Stimulated activated memory B cell treated with anti-CD40 and anti-IgM and Interleukin-4, amounts not matched to agents 10 μg/mL and 1 μg/mL and 100 μg/mL, for 72 hours (primary cell): ENCODE measurements around the gene DSE.

Experiments
- ATAC-seq: fragments of 150-1000 bp; cut with Tn5 transposase; 2 replicates; pipeline ENCODE4 v1.10.0; 2021
- H3K27ac Mint-ChIP-seq: one replicate; pipeline ENCODE4 v1.8.0; 2022; ENCODE audit warnings: mild to moderate bottlenecking, mixed read lengths
- H3K27me3 Mint-ChIP-seq: one replicate; pipeline ENCODE4 v1.8.0; 2022; ENCODE audit warnings: mixed read lengths
- H3K36me3 Mint-ChIP-seq: one replicate; pipeline ENCODE4 v1.8.0; 2022; ENCODE audit warnings: mixed read lengths
- H3K4me1 Mint-ChIP-seq: one replicate; pipeline ENCODE4 v1.8.0; 2022; ENCODE audit warnings: mixed read lengths
- H3K4me3 Mint-ChIP-seq: one replicate; pipeline ENCODE4 v1.8.0; 2022; ENCODE audit warnings: mild to moderate bottlenecking, moderate library complexity, mixed read lengths
- H3K9me3 Mint-ChIP-seq: one replicate; pipeline ENCODE4 v1.8.0; 2022; ENCODE audit warnings: mixed read lengths

Gene DSE

DNA sequence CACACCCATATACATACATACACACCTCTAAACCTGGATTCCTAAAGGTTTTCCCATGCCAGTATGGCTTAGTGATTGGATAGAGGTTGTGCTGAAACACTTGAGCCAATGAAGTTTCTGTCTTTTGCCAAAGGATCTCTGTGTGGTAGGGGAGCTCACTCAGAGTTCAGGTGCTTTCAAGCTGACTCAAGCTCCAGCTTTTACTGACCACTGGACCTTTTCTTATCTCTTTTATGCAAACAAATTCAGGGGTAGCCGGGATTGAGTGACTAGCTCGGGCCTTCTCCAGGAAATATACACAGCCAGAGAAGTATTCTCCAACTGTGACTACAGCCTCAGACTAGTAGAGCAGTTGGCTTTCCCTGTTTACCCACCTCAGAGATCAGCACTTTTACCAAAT is 21.5 kb upstream of the DSE start:
- H3K36me3 Mint-ChIP-seq, result no peaks in the 10 kb centered on the region
- H3K9me3 Mint-ChIP-seq, result no peaks in the 10 kb centered on the region
- no peak overlapping the region for H3K27ac Mint-ChIP-seq
- peaks cover 10% of the 10 kb centered on the region for H3K4me1 Mint-ChIP-seq
- H3K4me3 Mint-ChIP-seq, result no peak overlapping the region
- no peaks in the 10 kb centered on the region for H3K27me3 Mint-ChIP-seq
- no peak for ATAC-seq

- Mint-ChIP-seq H3K9me3 (no peaks in the 10 kb centered on the region), H3K4me3 (no peak overlapping the region), H3K4me1 (peaks cover 10% of the 10 kb centered on the region), H3K36me3 (no peaks in the 10 kb centered on the region), H3K27me3 (no peaks in the 10 kb centered on the region), H3K27ac (no peak overlapping the region)
- ATAC-seq, result no peak
Observed at GRCh38 chr6:116351101-116351500, 19.6 kb upstream of the DSE start.

DNA sequence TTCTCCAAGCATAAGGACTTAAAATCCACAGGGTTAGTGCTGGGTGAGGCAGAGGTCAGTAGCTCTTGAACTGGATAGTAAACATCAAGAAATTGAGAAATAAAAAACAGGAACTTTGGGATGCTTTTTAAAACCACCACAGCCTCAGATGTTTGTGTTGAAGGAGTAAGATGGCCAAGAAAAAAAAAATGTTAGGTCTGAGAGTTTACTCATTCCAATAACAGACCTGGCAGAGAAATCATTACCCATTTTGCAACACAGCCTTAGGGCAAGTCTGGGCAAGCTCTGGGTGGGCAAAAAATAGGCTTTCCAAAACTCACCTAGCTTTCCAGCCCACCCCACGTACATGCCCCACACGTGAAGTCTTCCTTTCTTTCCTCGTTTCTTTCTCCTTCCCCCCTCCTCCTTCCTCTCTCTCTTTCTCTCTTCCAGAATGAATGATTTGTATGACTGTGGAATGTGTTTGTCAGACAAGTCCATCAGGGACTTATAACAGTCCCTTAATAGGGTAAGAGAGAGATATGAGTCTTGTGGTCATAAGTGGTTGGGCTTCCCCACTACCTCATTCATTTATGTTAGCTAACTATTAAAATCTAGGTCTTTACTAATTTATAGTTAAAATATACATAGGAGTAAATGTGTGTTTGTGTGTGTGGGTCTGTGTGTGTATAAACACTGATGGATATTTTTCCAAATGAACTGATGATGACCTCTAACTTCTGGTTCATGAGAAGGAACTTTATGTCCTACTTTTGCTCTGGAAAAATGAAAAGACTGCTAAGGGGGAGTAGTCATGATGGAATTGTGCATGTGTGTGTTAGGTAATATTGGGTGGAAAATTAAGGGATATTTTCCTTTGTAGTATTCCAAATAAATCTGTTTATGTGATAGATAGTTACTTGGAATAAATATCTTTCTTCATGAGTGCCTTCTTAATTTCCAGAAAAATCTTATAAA is 18.0 kb upstream of the DSE start:
- ATAC-seq, result no peak
- Mint-ChIP-seq H3K9me3 (no peaks in the 10 kb centered on the region), H3K4me3 (no peak overlapping the region), H3K4me1 (peaks cover 10% of the 10 kb centered on the region), H3K36me3 (no peaks in the 10 kb centered on the region), H3K27me3 (no peaks in the 10 kb centered on the region), H3K27ac (peak overlapping the region; percentile 4)

GRCh38 chr6:116354236-116354635 is 16.5 kb upstream of the DSE start:
- H3K9me3 Mint-ChIP-seq, result no peaks in the 10 kb centered on the region
- H3K27ac Mint-ChIP-seq, result no peak overlapping the region
- H3K4me3 Mint-ChIP-seq, result no peak overlapping the region
- no peak for ATAC-seq
- no peaks in the 10 kb centered on the region for H3K36me3 Mint-ChIP-seq
- no peaks in the 10 kb centered on the region for H3K27me3 Mint-ChIP-seq
- peaks cover 10% of the 10 kb centered on the region for H3K4me1 Mint-ChIP-seq

- no peak for ATAC-seq
- Mint-ChIP-seq H3K27ac (no peak overlapping the region), H3K36me3 (no peaks in the 10 kb centered on the region), H3K4me1 (peaks cover 10% of the 10 kb centered on the region), H3K4me3 (no peak overlapping the region), H3K9me3 (no peaks in the 10 kb centered on the region), H3K27me3 (no peaks in the 10 kb centered on the region)
Observed at GRCh38 chr6:116355796-116356195, 15.0 kb upstream of the DSE start.

- Mint-ChIP-seq H3K4me1 (peaks cover 7% of the 10 kb centered on the region), H3K36me3 (no peaks in the 10 kb centered on the region), H3K27ac (no peak overlapping the region), H3K9me3 (no peaks in the 10 kb centered on the region), H3K4me3 (no peak overlapping the region), H3K27me3 (no peaks in the 10 kb centered on the region)
- ATAC-seq, result no peak
Observed at GRCh38 chr6:116359131-116359530, 11.6 kb upstream of the DSE start.

- no peak overlapping the region for H3K27ac Mint-ChIP-seq
- H3K9me3 Mint-ChIP-seq, result no peaks in the 10 kb centered on the region
- H3K36me3 Mint-ChIP-seq, result no peaks in the 10 kb centered on the region
- ATAC-seq, result no peak
- peaks cover 7% of the 10 kb centered on the region for H3K4me1 Mint-ChIP-seq
- H3K27me3 Mint-ChIP-seq, result no peaks in the 10 kb centered on the region
- no peak overlapping the region for H3K4me3 Mint-ChIP-seq
Observed at GRCh38 chr6:116359835-116360234, 10.9 kb upstream of the DSE start.

DNA sequence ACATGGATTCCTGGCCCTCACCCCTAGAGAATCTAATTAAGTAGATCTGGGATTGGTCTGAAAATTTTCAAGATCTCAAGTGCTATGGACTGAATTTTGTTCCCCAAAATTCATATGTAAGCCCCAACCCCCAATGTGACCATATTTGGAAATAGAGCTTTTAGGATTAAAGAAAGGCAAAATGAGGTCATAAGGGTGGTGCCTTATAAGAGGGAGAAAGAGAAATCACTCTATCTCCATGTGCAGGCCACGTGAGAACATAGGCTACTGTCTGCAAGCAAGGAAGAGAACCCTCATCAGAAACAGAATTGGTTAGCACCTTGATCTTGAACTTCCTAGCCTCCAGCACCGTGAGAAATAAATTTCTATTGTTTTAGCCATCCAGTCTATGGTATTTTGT is 8.5 kb upstream of the DSE start:
- H3K36me3 Mint-ChIP-seq, result no peaks in the 10 kb centered on the region
- ATAC-seq, result no peak
- peaks cover 7% of the 10 kb centered on the region for H3K4me1 Mint-ChIP-seq
- no peaks in the 10 kb centered on the region for H3K9me3 Mint-ChIP-seq
- no peaks in the 10 kb centered on the region for H3K27me3 Mint-ChIP-seq
- H3K4me3 Mint-ChIP-seq, result no peak overlapping the region
- H3K27ac Mint-ChIP-seq, result no peak overlapping the region

DNA sequence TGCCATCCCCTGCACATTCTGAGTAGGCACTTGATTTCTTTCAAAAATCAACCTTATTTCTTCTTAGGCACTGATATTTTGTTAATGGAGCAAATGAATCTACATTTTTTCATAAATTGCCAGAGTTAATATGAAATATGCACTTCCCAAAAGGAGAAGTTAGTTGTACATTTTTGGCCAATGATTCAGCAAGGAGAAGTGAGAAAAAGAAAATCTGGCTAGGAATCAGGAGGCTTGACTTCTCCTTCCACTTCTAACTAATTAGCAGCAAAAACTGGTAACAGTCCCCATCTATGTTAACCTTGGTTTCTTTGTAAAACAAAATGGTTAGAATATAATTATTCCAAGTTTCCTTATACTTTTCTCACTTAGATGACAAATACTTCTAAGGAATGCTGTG is 7.0 kb upstream of the DSE start:
- no peak overlapping the region for H3K4me3 Mint-ChIP-seq
- H3K4me1 Mint-ChIP-seq, result peaks cover 7% of the 10 kb centered on the region
- no peaks in the 10 kb centered on the region for H3K36me3 Mint-ChIP-seq
- no peak overlapping the region for H3K27ac Mint-ChIP-seq
- no peaks in the 10 kb centered on the region for H3K27me3 Mint-ChIP-seq
- no peak for ATAC-seq
- H3K9me3 Mint-ChIP-seq, result no peaks in the 10 kb centered on the region

- no peaks in the 10 kb centered on the region for H3K36me3 Mint-ChIP-seq
- no peaks in the 10 kb centered on the region for H3K27me3 Mint-ChIP-seq
Observed at GRCh38 chr6:116364321-116364720, 6.4 kb upstream of the DSE start.

GRCh38 chr6:116365743-116366142 is 5.0 kb upstream of the DSE start:
- Mint-ChIP-seq H3K9me3 (no peaks in the 10 kb centered on the region), H3K36me3 (no peaks in the 10 kb centered on the region), H3K4me1 (peaks cover 21% of the 10 kb centered on the region), H3K4me3 (no peak overlapping the region), H3K27ac (no peak overlapping the region), H3K27me3 (no peaks in the 10 kb centered on the region)
- no peak for ATAC-seq

More at GRCh38 chr6:116364321-116364720, 6.4 kb upstream of the DSE start:
- Mint-ChIP-seq H3K9me3 (no peaks in the 10 kb centered on the region), H3K4me3 (no peak overlapping the region), H3K27ac (no peak overlapping the region), H3K4me1 (peaks cover 10% of the 10 kb centered on the region)
- no peak for ATAC-seq

- ATAC-seq, result no peak
- H3K9me3 Mint-ChIP-seq, result no peaks in the 10 kb centered on the region
- H3K4me1 Mint-ChIP-seq, result peaks cover 21% of the 10 kb centered on the region
- H3K27me3 Mint-ChIP-seq, result no peaks in the 10 kb centered on the region
- H3K27ac Mint-ChIP-seq, result peak overlapping the region; percentile 13
- H3K36me3 Mint-ChIP-seq, result no peaks in the 10 kb centered on the region
- no peak overlapping the region for H3K4me3 Mint-ChIP-seq
Observed at GRCh38 chr6:116366740-116367275, 3.9 kb upstream of the DSE start.

DNA sequence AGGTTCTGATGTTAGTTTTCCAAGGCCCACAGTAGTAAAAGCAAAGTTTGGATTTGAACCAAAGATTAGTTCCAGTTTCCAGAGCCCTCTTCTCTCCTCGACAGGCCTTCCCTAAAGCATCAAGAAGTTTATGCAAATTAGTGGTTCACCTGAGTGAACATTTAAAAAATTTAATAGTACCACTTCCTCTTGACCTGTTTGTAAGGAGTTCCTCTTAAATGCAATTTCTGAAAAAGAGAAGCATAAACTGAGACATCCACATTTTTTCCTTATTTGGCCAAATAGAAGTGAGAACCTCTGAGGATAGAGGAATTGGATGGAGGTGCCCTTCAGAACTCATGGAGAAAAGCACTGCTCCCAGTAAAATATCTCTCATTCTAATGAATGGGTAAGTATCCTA is 1.2 kb upstream of the DSE start:
- Mint-ChIP-seq H3K27ac (peak overlapping the region; percentile 82), H3K36me3 (no peaks in the 10 kb centered on the region), H3K27me3 (no peaks in the 10 kb centered on the region), H3K9me3 (no peaks in the 10 kb centered on the region), H3K4me3 (peak overlapping the region; percentile 80), H3K4me1 (peaks cover 21% of the 10 kb centered on the region)
- ATAC-seq, result peak; percentile 76

- Mint-ChIP-seq H3K36me3 (no peaks in the 10 kb centered on the region), H3K27ac (peak overlapping the region; percentile 82), H3K27me3 (no peaks in the 10 kb centered on the region), H3K4me3 (peak overlapping the region; percentile 80), H3K9me3 (no peaks in the 10 kb centered on the region), H3K4me1 (peaks cover 21% of the 10 kb centered on the region)
- ATAC-seq, result peak; percentile 73
Observed at GRCh38 chr6:116369964-116370759, 585 bp upstream of the DSE start.

DNA sequence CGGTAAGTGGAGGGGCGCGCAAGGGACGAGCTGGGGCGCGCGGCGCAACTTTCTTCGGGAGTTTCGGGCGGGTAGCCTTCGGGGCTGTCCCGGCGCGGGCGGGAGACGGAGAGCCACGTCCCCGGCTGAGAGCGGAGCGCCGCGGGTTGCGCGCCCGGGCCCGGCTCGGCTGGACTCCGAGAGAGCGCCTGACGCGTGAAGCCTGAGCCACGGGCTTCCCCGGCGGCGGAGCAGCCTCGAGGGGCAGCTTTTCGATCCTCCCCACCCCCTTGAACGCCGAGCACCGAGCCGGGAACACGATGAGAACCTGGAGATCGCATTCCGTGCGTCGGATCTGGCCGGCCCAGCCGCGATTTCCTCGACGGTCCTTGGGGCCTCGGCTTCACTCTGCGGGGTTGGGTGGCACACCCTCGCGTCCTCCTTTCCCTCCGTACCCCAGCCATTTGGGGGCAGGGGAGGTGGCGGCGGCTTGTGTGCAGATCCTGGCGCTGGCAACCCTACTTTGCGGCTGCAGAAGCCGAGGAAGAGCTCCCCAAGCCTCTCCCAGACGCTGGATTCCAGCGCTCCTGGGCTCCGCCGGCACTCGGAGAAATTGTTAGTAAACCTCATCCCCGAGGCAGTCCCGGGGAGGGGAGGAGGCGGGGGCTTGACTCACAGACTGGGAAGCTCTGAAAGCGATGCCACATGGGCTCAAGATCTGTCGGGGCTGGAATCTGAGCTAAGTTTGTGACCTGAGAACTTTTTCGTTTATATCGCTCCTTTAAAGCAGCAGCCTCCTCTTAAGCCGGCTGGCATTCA is 572 bp downstream of the DSE start:
- peak overlapping the region; percentile 82 for H3K27ac Mint-ChIP-seq
- peaks cover 5% of the 10 kb centered on the region for H3K36me3 Mint-ChIP-seq
- peak; percentile 63 for ATAC-seq

More for the DNA sequence above, 572 bp downstream of the DSE start:
- H3K4me1 Mint-ChIP-seq, result peaks cover 27% of the 10 kb centered on the region
- H3K9me3 Mint-ChIP-seq, result no peaks in the 10 kb centered on the region
- H3K4me3 Mint-ChIP-seq, result peak overlapping the region; percentile 80
- H3K27me3 Mint-ChIP-seq, result no peaks in the 10 kb centered on the region
